ENCODE data around the gene MIXL1. TPM values are rescaled to one million over a fixed set of nuclear protein-coding genes. Genes with fewer than 3 reads are reported as not detected.

The MIXL1 gene
- total and polyA plus RNA-seq, 3 donors from 2014 or later = 0.39 to 0.68 (median 0.66) TPM

DNA sequence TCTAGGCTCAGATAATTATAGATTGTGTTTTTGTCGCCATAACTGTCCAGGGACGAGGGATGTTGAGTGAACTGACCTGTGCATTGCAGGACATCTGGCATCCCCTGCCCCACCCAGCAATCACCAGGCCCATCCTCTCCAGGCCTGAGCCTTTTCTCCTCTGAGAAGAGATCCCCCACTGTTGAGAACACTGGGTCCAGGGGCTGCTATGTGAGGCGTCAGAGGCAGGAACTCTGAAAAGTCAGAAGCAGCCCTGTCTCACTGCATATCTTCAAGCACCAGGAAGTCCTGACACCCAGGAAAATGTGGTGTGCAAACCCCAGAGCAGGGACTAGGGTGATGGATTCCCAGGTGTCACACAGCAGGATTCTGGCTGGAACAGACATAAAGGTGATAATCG is 19.8 kb upstream of the MIXL1 start:
- intact Hi-C loops (cut with DNase I; ENCODE audit: low total_unique reads) = no loop called here
- H3K4me3 ChIP-seq = no peak overlapping the region
- 89 to 94% methylated on average over 4 of the region's 4 CpGs for WGBS, 2 donors
- no peaks in the 10 kb centered on the region for H3K9me3 ChIP-seq
- TF ChIP-seq, protein P1, sequence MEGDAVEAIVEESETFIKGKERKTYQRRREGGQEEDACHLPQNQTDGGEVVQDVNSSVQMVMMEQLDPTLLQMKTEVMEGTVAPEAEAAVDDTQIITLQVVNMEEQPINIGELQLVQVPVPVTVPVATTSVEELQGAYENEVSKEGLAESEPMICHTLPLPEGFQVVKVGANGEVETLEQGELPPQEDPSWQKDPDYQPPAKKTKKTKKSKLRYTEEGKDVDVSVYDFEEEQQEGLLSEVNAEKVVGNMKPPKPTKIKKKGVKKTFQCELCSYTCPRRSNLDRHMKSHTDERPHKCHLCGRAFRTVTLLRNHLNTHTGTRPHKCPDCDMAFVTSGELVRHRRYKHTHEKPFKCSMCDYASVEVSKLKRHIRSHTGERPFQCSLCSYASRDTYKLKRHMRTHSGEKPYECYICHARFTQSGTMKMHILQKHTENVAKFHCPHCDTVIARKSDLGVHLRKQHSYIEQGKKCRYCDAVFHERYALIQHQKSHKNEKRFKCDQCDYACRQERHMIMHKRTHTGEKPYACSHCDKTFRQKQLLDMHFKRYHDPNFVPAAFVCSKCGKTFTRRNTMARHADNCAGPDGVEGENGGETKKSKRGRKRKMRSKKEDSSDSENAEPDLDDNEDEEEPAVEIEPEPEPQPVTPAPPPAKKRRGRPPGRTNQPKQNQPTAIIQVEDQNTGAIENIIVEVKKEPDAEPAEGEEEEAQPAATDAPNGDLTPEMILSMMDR (IDR thresholded peaks at IDR 0.05) = no peak
- TF ChIP-seq POLR2A (IDR thresholded peaks at IDR 0.05) = no peak
- DNase-seq = no peak
- H3K27ac ChIP-seq = no peak overlapping the region
- no peaks in the 10 kb centered on the region for H3K27me3 ChIP-seq
- H3K4me1 ChIP-seq = no peaks in the 10 kb centered on the region
- H3K36me3 ChIP-seq (ENCODE audit: low read depth, missing control alignments) = no peaks in the 10 kb centered on the region

DNA sequence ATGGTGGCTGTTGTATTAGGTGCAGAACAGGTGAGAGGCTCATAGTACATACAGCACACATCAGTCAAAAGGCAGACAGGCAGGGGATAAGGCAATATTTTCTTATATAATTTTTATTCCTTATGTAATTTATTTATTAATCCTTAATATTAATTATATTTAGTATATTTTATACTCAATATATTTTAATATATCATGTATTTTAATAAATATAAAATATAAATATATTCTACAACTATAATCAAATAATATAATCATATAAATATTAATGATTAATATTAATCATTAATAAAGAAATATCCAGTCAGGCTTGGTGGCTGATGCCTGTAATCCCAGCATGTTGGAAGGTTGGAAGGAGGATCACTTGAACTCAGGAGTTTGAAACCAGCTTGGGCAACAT is 19.3 kb upstream of the MIXL1 start:
- H3K27ac ChIP-seq = no peak overlapping the region
- H3K4me3 ChIP-seq = no peak overlapping the region
- intact Hi-C loops (cut with DNase I; ENCODE audit: low total_unique reads) = no loop called here
- H3K4me1 ChIP-seq = no peaks in the 10 kb centered on the region
- no peak for DNase-seq
- H3K9me3 ChIP-seq = no peaks in the 10 kb centered on the region
- no peak for TF ChIP-seq POLR2A (IDR thresholded peaks at IDR 0.05)
- TF ChIP-seq, protein P1 (IDR thresholded peaks at IDR 0.05) = no peak
- H3K27me3 ChIP-seq = no peaks in the 10 kb centered on the region
- H3K36me3 ChIP-seq (ENCODE audit: low read depth, missing control alignments) = no peaks in the 10 kb centered on the region

DNA sequence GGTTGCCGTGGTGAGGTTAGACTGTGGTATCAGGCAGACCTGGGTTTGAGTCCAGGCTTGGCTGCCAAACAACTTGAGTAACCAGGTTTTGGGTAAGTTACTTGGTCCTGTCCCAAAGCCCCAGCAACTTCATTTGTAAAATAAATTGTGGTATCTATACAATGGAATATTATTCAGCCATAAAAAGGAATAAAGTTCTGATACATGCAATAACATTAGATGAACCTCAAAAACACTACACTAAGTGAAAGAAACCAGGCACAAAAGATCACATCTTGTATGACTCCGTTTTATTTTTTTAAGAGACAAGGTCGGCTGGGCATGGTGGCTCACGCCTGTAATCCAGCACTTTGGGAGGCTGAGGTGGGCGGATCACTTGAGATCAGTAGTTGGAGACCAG is 16.4 kb upstream of the MIXL1 start:
- Histone ChIP-seq H3K27ac (no peak overlapping the region), H3K36me3 (ENCODE audit: low read depth, missing control alignments) (no peaks in the 10 kb centered on the region), H3K9me3 (no peaks in the 10 kb centered on the region), H3K4me3 (no peak overlapping the region), H3K27me3 (no peaks in the 10 kb centered on the region), H3K4me1 (no peaks in the 10 kb centered on the region)
- no peak for DNase-seq
- no peak for TF ChIP-seq POLR2A (IDR thresholded peaks at IDR 0.05)
- TF ChIP-seq, protein P1 (IDR thresholded peaks at IDR 0.05) = no peak
- intact Hi-C loops (cut with DNase I; ENCODE audit: low total_unique reads) = no loop called here
- 91 to 96% methylated on average over 5 of the region's 5 CpGs for WGBS, 2 donors

DNA sequence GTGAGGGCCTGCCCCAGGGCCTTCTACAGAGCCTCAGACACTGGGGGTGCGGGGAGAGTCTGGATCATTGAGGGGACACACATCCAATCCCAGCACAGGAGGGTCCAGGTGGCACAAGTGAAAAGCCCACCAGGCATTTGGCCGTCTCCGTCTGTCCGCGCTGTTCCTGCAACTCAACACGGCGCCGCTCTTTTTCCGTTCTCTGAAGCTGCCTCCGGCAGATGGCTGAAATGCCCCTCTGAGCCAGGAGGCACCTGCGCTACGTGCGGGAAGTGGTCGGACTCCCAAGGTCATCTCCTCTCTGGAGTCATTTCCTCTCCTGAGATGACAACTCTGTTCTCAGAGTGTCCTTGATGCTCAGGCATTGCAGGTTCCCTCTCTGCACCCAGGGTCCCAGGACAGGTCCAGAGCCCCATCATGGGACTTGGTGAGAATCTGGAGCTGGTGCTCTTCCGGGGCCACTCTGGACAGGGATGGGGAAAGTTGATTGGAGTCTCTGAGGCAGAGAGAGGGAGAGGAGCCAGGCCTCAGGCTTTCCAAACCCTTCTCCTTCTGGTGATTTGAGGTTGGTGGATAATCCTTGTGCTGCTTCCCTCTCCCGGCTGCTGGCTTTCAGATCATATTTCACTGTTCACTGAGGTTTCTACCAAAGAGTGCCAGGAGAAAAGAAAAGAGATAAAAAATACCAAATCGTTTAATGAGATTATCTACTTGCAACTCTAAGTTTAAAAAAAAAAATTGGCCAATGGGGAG is 14.0 kb upstream of the MIXL1 start:
- Histone ChIP-seq H3K27me3 (no peaks in the 10 kb centered on the region), H3K4me3 (no peak overlapping the region), H3K27ac (no peak overlapping the region), H3K36me3 (ENCODE audit: low read depth, missing control alignments) (no peaks in the 10 kb centered on the region), H3K9me3 (no peaks in the 10 kb centered on the region), H3K4me1 (no peaks in the 10 kb centered on the region)
- intact Hi-C loops (cut with DNase I; ENCODE audit: low total_unique reads) = no loop called here
- DNase-seq = no peak
- WGBS, 2 donors = 66 to 76% methylated on average over 11 to 17 of the region's 17 CpGs
- TF ChIP-seq, protein P1 (IDR thresholded peaks at IDR 0.05) = no peak
- TF ChIP-seq POLR2A (IDR thresholded peaks at IDR 0.05) = no peak

DNA sequence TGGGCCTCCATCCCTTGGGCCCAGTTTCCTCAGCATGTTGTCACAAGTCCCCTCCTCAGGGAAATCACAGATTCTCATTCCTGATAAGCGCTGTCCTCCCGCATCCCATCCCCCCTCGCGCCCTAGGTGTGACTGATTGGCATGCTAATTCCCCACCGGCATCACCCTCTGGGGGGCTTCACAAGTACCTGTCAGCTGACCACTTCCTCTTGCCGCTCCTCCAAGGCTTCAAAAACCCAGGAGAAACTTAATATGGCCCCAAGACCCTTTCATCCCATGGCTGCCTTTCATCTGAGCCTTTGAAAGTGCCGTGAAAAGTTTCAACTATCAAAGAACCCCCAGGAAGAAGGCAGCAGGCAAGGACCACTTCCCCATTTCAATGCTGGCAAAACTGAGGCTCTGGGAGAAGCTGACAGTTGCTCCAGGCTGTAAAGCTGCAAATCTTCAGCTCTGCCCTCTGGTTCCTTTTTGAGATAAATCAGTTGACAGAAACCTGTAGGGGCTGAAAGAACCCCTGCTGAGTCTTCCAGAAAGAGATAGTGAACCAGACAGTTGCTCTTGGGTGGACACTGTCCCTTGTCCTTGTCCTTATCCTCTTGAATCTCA is 12.8 kb upstream of the MIXL1 start:
- intact Hi-C loops (cut with DNase I; ENCODE audit: low total_unique reads) = no loop called here
- Histone ChIP-seq H3K36me3 (ENCODE audit: low read depth, missing control alignments) (no peaks in the 10 kb centered on the region), H3K9me3 (no peaks in the 10 kb centered on the region), H3K27ac (no peak overlapping the region), H3K27me3 (no peaks in the 10 kb centered on the region), H3K4me3 (no peak overlapping the region), H3K4me1 (no peaks in the 10 kb centered on the region)
- WGBS, 2 donors = 79 to 81% methylated on average over 7 of the region's 7 CpGs
- no peak for DNase-seq
- TF ChIP-seq, protein P1 (IDR thresholded peaks at IDR 0.05) = no peak
- no peak for TF ChIP-seq POLR2A (IDR thresholded peaks at IDR 0.05)

All from testis (tissue), 3 donors.